Neural progenitor cell (in vitro differentiated cells): ENCODE data around the gene STK25. TPM values are rescaled to one million over a fixed set of nuclear protein-coding genes. Genes with fewer than 3 reads are reported as not detected.
"Not testable (repeated sequence)": the region's sequence is repeated elsewhere in the genome, so short reads cannot be mapped to it uniquely, and the experiment has no call there.

Experiments
- DNase-seq: peaks from one replicate; pipeline ENCODE4 v3.0.0-alpha.2; 2016; ENCODE audit warnings: low spot score
- H2AFZ ChIP-seq: fragments of 200-600 bp; sonication (generic); replicated peaks from 2 replicates; pipeline ENCODE4 v1.6.1; 2016; ENCODE audit warnings: antibody characterized with exemption
- H3F3A ChIP-seq: fragments of 200-600 bp; sonication (generic); 2 replicates; pipeline ENCODE4 v1.6.1; 2016; ENCODE audit warnings: antibody characterized with exemption, low read depth
- H3K27ac ChIP-seq: fragments of 200-600 bp; sonication (generic); 2 replicates; pipeline ENCODE4 v1.5.1; 2016; ENCODE audit warnings: mild to moderate bottlenecking
- H3K27me3 ChIP-seq: fragments of 200-600 bp; sonication (generic); 2 replicates; pipeline ENCODE4 v1.6.1; 2016; ENCODE audit warnings: mild to moderate bottlenecking, moderate library complexity
- H3K36me3 ChIP-seq: fragments of 200-600 bp; sonication (generic); 2 replicates; pipeline ENCODE4 v1.5.1; 2016
- H3K4me1 ChIP-seq: fragments of 200-600 bp; sonication (generic); 2 replicates; pipeline ENCODE4 v1.6.1; 2016; ENCODE audit warnings: mixed run types
- H3K4me2 ChIP-seq: fragments of 200-600 bp; sonication (generic); 2 replicates; pipeline ENCODE4 v1.6.1; 2016
- H3K4me3 ChIP-seq: fragments of 200-600 bp; sonication (generic); 2 replicates; pipeline ENCODE4 v1.5.1; 2016
- H3K79me2 ChIP-seq: fragments of 200-600 bp; sonication (generic); 2 replicates; pipeline ENCODE4 v1.6.1; 2016; ENCODE audit warnings: low read depth
- H3K9ac ChIP-seq: fragments of 200-600 bp; sonication (generic); 2 replicates; pipeline ENCODE4 v1.6.1; 2016
- H3K9me3 ChIP-seq: fragments of 200-600 bp; sonication (generic); 2 replicates; pipeline ENCODE4 v1.5.1; 2016; ENCODE audit warnings: low read depth
- H4K20me1 ChIP-seq: fragments of 200-600 bp; sonication (generic); 2 replicates; pipeline ENCODE4 v1.6.1; 2016; ENCODE audit warnings: low read depth
- H3K27ac Mint-ChIP-seq: 3 replicates; pipeline ENCODE4 v1.8.0; 2021; ENCODE audit warnings: mixed read lengths
- H3K27me3 Mint-ChIP-seq: 2 replicates; pipeline ENCODE4 v1.8.0; 2022; ENCODE audit warnings: low read depth, mild to moderate bottlenecking, inconsistent platforms, moderate library complexity, mixed read lengths; ENCODE audit not compliant: insufficient read depth
- H3K36me3 Mint-ChIP-seq: 3 replicates; pipeline ENCODE4 v1.8.0; 2021; ENCODE audit warnings: mixed read lengths
- H3K4me1 Mint-ChIP-seq: 3 replicates; pipeline ENCODE4 v1.8.0; 2021; ENCODE audit warnings: mixed read lengths
- H3K4me3 Mint-ChIP-seq: 3 replicates; pipeline ENCODE4 v1.8.0; 2021; ENCODE audit warnings: mild to moderate bottlenecking, moderate library complexity, mixed read lengths
- H3K9me3 Mint-ChIP-seq: 3 replicates; pipeline ENCODE4 v1.8.0; 2020; ENCODE audit warnings: mixed read lengths
- EZH2 ChIP-seq: fragments of 200-600 bp; sonication (generic); IDR thresholded peaks from 2 replicates; pipeline ENCODE4 v1.6.1; 2017; ENCODE audit warnings: antibody characterized with exemption, mild to moderate bottlenecking, moderate library complexity
- EZH2phosphoT487 ChIP-seq: fragments of 200-600 bp; sonication (generic); IDR thresholded peaks from 2 replicates; pipeline ENCODE4 v1.6.1; 2017; ENCODE audit warnings: antibody characterized with exemption
- total RNA-seq: library from RNA; depleted of rRNA; stranded (reverse); fragments of >200 nt; gene quantifications from 2 replicates; pipeline ENCODE4 v1.2.3, GENCODE V29; 2015; ENCODE audit warnings: low replicate concordance
- TF ChIP-seq, protein P1 (sequence below): fragments of 200-600 bp; sonication (generic); IDR thresholded peaks from 2 replicates; pipeline ENCODE4 v1.5.1; 2017; ENCODE audit warnings: antibody characterized with exemption, mild to moderate bottlenecking

STK25 gene
- total RNA-seq, 1 donor from 2014 or later, result 164 TPM

DNA sequence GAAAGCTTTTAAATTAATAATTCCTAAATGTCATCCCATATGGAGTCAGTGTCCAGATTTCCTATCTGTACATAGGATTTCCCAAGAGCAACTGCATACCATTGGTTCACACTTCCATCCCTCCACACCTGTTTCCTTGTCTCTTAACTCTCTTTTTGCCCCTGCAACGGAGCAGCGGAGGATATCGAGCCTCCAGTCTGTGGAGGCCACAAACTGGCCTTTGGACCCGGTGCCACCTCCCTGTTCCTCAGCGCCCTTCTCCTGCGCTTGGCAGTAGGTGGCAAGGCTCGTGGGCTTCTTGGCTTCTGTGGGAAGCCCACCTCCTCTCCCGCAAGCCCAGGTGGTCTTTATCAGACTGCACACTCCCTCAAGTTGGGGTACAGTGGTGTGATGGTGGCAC, 23.8 kb upstream of the STK25 start:
- Mint-ChIP-seq H3K27me3 (peaks cover 12% of the 10 kb centered on the region), H3K9me3 (no peaks in the 10 kb centered on the region), H3K36me3 (no peaks in the 10 kb centered on the region), H3K27ac (no peak overlapping the region), H3K4me3 (no peak overlapping the region), H3K4me1 (peaks cover 21% of the 10 kb centered on the region)
- Histone ChIP-seq H3K9me3 (no peaks in the 10 kb centered on the region), H3K4me1 (peaks cover 7% of the 10 kb centered on the region), H3K36me3 (no peaks in the 10 kb centered on the region), H3K4me2 (no peak overlapping the region), H3K27ac (no peak overlapping the region), H3F3A (no peaks in the 10 kb centered on the region), H3K79me2 (no peaks in the 10 kb centered on the region), H2AFZ (no peak overlapping the region), H3K9ac (no peak overlapping the region), H4K20me1 (no peaks in the 10 kb centered on the region), H3K27me3 (peaks cover under 1% of the 10 kb centered on the region), H3K4me3 (no peak overlapping the region)
- no peak for DNase-seq
- TF ChIP-seq EZH2 (no peak), EZH2phosphoT487 (no peak)
- TF ChIP-seq, protein P1, sequence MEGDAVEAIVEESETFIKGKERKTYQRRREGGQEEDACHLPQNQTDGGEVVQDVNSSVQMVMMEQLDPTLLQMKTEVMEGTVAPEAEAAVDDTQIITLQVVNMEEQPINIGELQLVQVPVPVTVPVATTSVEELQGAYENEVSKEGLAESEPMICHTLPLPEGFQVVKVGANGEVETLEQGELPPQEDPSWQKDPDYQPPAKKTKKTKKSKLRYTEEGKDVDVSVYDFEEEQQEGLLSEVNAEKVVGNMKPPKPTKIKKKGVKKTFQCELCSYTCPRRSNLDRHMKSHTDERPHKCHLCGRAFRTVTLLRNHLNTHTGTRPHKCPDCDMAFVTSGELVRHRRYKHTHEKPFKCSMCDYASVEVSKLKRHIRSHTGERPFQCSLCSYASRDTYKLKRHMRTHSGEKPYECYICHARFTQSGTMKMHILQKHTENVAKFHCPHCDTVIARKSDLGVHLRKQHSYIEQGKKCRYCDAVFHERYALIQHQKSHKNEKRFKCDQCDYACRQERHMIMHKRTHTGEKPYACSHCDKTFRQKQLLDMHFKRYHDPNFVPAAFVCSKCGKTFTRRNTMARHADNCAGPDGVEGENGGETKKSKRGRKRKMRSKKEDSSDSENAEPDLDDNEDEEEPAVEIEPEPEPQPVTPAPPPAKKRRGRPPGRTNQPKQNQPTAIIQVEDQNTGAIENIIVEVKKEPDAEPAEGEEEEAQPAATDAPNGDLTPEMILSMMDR, result no peak

DNA sequence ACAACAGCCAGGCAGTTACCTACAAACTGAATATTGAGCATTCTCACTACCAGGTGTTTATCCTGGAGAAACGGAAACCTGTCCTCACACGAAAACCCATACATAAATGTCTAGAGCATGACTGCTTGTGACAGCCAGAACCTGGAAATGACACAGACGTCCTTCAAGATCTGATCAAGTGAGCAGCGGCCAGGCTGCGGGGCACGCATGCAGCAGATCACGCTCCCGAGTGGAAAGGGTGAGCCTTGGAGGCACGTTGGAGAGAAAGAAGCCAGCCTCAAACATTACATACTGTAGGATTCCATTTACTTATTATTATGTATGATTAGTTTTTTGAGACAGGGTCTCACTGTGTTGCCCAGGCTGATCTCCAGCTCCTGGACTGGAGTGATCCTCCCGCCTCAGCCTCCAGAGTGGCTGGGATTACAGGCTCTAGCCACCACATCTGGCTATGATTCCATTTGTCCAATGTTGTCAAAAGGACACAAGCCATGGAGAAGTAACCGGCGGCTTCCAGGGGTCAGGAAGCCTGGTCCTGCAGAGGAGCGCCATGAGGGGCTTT, 22.9 kb upstream of the STK25 start:
- Mint-ChIP-seq H3K4me1 (peaks cover 21% of the 10 kb centered on the region), H3K4me3 (no peak overlapping the region), H3K36me3 (peaks cover 2% of the 10 kb centered on the region)

DNA sequence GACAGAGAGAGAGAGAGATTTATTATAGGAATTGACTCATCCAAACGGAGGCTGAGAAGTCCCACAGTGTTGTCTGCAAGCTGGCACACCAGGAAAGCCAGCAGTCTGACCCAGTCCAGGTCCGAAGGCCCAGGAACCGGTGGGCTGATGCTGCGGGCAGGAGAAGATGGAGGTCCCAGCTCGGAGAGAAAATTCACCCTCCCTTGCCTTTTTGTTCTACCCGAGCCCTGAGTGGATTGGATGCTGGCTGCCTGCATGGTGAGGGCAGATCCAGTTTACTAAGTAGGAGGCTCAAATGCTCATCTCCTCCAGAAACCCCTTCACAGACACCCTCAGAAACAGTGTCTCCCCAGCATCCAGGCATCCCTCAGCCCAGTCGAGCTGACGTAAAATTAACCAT, 22.2 kb upstream of the STK25 start:
- H3K9me3 Mint-ChIP-seq, result peaks cover 9% of the 10 kb centered on the region
- no peak for TF ChIP-seq EZH2
- no peak for TF ChIP-seq EZH2phosphoT487
- TF ChIP-seq, protein P1, result no peak

More for the DNA sequence above, 22.9 kb upstream of the STK25 start:
- H3K4me3 ChIP-seq, result no peak overlapping the region
- Mint-ChIP-seq H3K27me3 (peaks cover 12% of the 10 kb centered on the region), H3K9me3 (peaks cover 4% of the 10 kb centered on the region), H3K27ac (no peak overlapping the region)
- peaks cover 5% of the 10 kb centered on the region for H3K4me1 ChIP-seq
- no peak for TF ChIP-seq EZH2phosphoT487
- no peak for TF ChIP-seq EZH2
- TF ChIP-seq, protein P1, result no peak
- DNase-seq, result no peak
- no peak overlapping the region for H3K9ac ChIP-seq
- H3K27ac ChIP-seq, result no peak overlapping the region
- no peak overlapping the region for H2AFZ ChIP-seq
- no peaks in the 10 kb centered on the region for H3K36me3 ChIP-seq
- H3K4me2 ChIP-seq, result no peak overlapping the region
- no peaks in the 10 kb centered on the region for H3K27me3 ChIP-seq
- no peaks in the 10 kb centered on the region for H3K9me3 ChIP-seq
- H3K79me2 ChIP-seq, result no peaks in the 10 kb centered on the region
- H3F3A ChIP-seq, result no peaks in the 10 kb centered on the region
- H4K20me1 ChIP-seq, result no peaks in the 10 kb centered on the region

GRCh38 chr2:241525818-241526780, 17.7 kb upstream of the STK25 start:
- H3K9me3 ChIP-seq, H2AFZ ChIP-seq, H3K27me3 ChIP-seq, H3K27ac ChIP-seq, H4K20me1 ChIP-seq, H3K36me3 Mint-ChIP-seq, H3K27ac Mint-ChIP-seq, H3K4me3 ChIP-seq, H3K79me2 ChIP-seq, DNase-seq, H3F3A ChIP-seq, H3K9ac ChIP-seq, H3K4me1 ChIP-seq, H3K4me2 ChIP-seq, H3K36me3 ChIP-seq, H3K27me3 Mint-ChIP-seq, H3K4me1 Mint-ChIP-seq, H3K4me3 Mint-ChIP-seq: not testable (repeated sequence)
- peaks cover 14% of the 10 kb centered on the region for H3K9me3 Mint-ChIP-seq

More for the DNA sequence above, 22.2 kb upstream of the STK25 start:
- no peaks in the 10 kb centered on the region for H3F3A ChIP-seq
- H3K9me3 ChIP-seq, result no peaks in the 10 kb centered on the region
- DNase-seq, result no peak
- H3K36me3 Mint-ChIP-seq, result peaks cover 5% of the 10 kb centered on the region
- H3K79me2 ChIP-seq, result no peaks in the 10 kb centered on the region
- H3K4me1 ChIP-seq, result no peaks in the 10 kb centered on the region
- no peaks in the 10 kb centered on the region for H4K20me1 ChIP-seq
- H3K27me3 Mint-ChIP-seq, result peaks cover 11% of the 10 kb centered on the region
- H3K4me3 Mint-ChIP-seq, result no peak overlapping the region
- no peak overlapping the region for H3K9ac ChIP-seq
- no peak overlapping the region for H3K4me2 ChIP-seq
- no peak overlapping the region for H2AFZ ChIP-seq
- no peaks in the 10 kb centered on the region for H3K36me3 ChIP-seq
- no peak overlapping the region for H3K4me3 ChIP-seq
- H3K27ac Mint-ChIP-seq, result no peak overlapping the region
- no peak overlapping the region for H3K27ac ChIP-seq
- H3K27me3 ChIP-seq, result no peaks in the 10 kb centered on the region
- peaks cover 16% of the 10 kb centered on the region for H3K4me1 Mint-ChIP-seq
